Measurements from ENCODE around the gene ZNF132.
"Not testable (repeated sequence)": the region's sequence is repeated elsewhere in the genome, so short reads cannot be mapped to it uniquely, and the experiment has no call there.

The ZNF132 gene

GRCh38 chr19:58473775-58474174, 33.8 kb upstream of the ZNF132 start:
- Mint-ChIP-seq H3K9me3 (no peaks in the 10 kb centered on the region), H3K4me1 (peaks cover 24% of the 10 kb centered on the region), H3K27ac (peak overlapping the region; percentile 64), H3K36me3 (peaks cover 71% of the 10 kb centered on the region), H3K4me3 (peak overlapping the region; percentile 80)
- ATAC-seq: no peak
- no peak for DNase-seq (ENCODE audit: low spot score in 2 of 2)

GRCh38 chr19:58471736-58472135, 31.8 kb upstream of the ZNF132 start:
- Mint-ChIP-seq H3K4me3 (no peak overlapping the region), H3K9me3 (no peaks in the 10 kb centered on the region), H3K36me3 (peaks cover 69% of the 10 kb centered on the region), H3K4me1 (peaks cover 36% of the 10 kb centered on the region), H3K27ac (no peak overlapping the region)
- ATAC-seq (no peak), DNase-seq (ENCODE audit: low spot score in 2 of 2) (no peak)

- peaks cover 39% of the 10 kb centered on the region for H3K4me1 Mint-ChIP-seq
- H3K4me3 Mint-ChIP-seq; H3K9me3 Mint-ChIP-seq; DNase-seq (ENCODE audit: low spot score in 2 of 2); H3K27ac Mint-ChIP-seq; ATAC-seq: not testable (repeated sequence)
- H3K36me3 Mint-ChIP-seq: peaks cover 64% of the 10 kb centered on the region
These were observed 31.0 kb upstream of the ZNF132 start for GRCh38 chr19:58470837-58471543.

- Mint-ChIP-seq H3K4me3 (peak overlapping the region; percentile 87), H3K36me3 (peaks cover 51% of the 10 kb centered on the region), H3K9me3 (no peaks in the 10 kb centered on the region), H3K27ac (no peak overlapping the region), H3K4me1 (peaks cover 25% of the 10 kb centered on the region)
- no peak for DNase-seq (ENCODE audit: low spot score in 2 of 2)
- no peak for ATAC-seq
These were observed 29.5 kb upstream of the ZNF132 start for GRCh38 chr19:58469241-58470013.

GRCh38 chr19:58468216-58468839, 28.4 kb upstream of the ZNF132 start:
- ATAC-seq: no peak
- peaks cover 40% of the 10 kb centered on the region for H3K36me3 Mint-ChIP-seq

GRCh38 chr19:58466760-58467589, 27.0 kb upstream of the ZNF132 start, which contains the start of gene ZNF324:
Gene ZNF324 (plus strand): TSS chr19:58467080. CDS start chr19:58469186, 2,106 bp downstream.
- DNase-seq (ENCODE audit: low spot score in 2 of 2) (peak; percentile 90 to 98), ATAC-seq (peak; percentile 97)
- peaks cover 24% of the 10 kb centered on the region for H3K4me1 Mint-ChIP-seq
- no peaks in the 10 kb centered on the region for H3K9me3 Mint-ChIP-seq
- H3K27ac Mint-ChIP-seq: peak within 1 kb of the TSS; percentile 83
- peaks cover 26% of the 10 kb centered on the region for H3K36me3 Mint-ChIP-seq
- peak within 1 kb of the TSS; percentile 87 for H3K4me3 Mint-ChIP-seq

More at GRCh38 chr19:58468216-58468839, 28.4 kb upstream of the ZNF132 start:
- peaks cover 24% of the 10 kb centered on the region for H3K4me1 Mint-ChIP-seq
- no peaks in the 10 kb centered on the region for H3K9me3 Mint-ChIP-seq
- H3K4me3 Mint-ChIP-seq: peak overlapping the region; percentile 87
- peak overlapping the region; percentile 76 for H3K27ac Mint-ChIP-seq
- no peak for DNase-seq (ENCODE audit: low spot score in 2 of 2)

- H3K4me3 Mint-ChIP-seq: peak overlapping the region; percentile 87
- H3K27ac Mint-ChIP-seq: peak overlapping the region; percentile 83
- H3K4me1 Mint-ChIP-seq: peaks cover 24% of the 10 kb centered on the region
- no peak for DNase-seq (ENCODE audit: low spot score in 2 of 2)
- ATAC-seq: peak; percentile 9
- H3K36me3 Mint-ChIP-seq: peaks cover 21% of the 10 kb centered on the region
- H3K9me3 Mint-ChIP-seq: no peaks in the 10 kb centered on the region
These were observed 26.3 kb upstream of the ZNF132 start for GRCh38 chr19:58466089-58466759.

- DNase-seq (ENCODE audit: low spot score in 2 of 2): no peak
- no peak overlapping the region for H3K4me3 Mint-ChIP-seq
- no peaks in the 10 kb centered on the region for H3K9me3 Mint-ChIP-seq
- H3K27ac Mint-ChIP-seq: no peak overlapping the region
- peaks cover 7% of the 10 kb centered on the region for H3K36me3 Mint-ChIP-seq
- ATAC-seq: no peak
- H3K4me1 Mint-ChIP-seq: no peaks in the 10 kb centered on the region
These were observed 20.1 kb upstream of the ZNF132 start for GRCh38 chr19:58460039-58460438.

- H3K4me3 Mint-ChIP-seq: no peak overlapping the region
- peaks cover 19% of the 10 kb centered on the region for H3K36me3 Mint-ChIP-seq
These were observed 16.2 kb upstream of the ZNF132 start for GRCh38 chr19:58456111-58456510.

GRCh38 chr19:58455306-58455705, 15.4 kb upstream of the ZNF132 start:
- Mint-ChIP-seq H3K9me3 (no peaks in the 10 kb centered on the region), H3K4me1 (peaks cover 32% of the 10 kb centered on the region), H3K36me3 (peaks cover 19% of the 10 kb centered on the region), H3K4me3 (no peak overlapping the region), H3K27ac (no peak overlapping the region)
- ATAC-seq: no peak
- no peak for DNase-seq (ENCODE audit: low spot score in 2 of 2)

More at GRCh38 chr19:58456111-58456510, 16.2 kb upstream of the ZNF132 start:
- ATAC-seq (no peak), DNase-seq (ENCODE audit: low spot score in 2 of 2) (no peak)
- H3K9me3 Mint-ChIP-seq: no peaks in the 10 kb centered on the region
- no peak overlapping the region for H3K27ac Mint-ChIP-seq
- H3K4me1 Mint-ChIP-seq: peaks cover 26% of the 10 kb centered on the region

GRCh38 chr19:58453743-58454142, 13.8 kb upstream of the ZNF132 start:
- H3K4me3 Mint-ChIP-seq: no peak overlapping the region
- ATAC-seq (no peak), DNase-seq (ENCODE audit: low spot score in 2 of 2) (no peak)
- peak overlapping the region; percentile 42 for H3K27ac Mint-ChIP-seq
- H3K9me3 Mint-ChIP-seq: no peaks in the 10 kb centered on the region
- peaks cover 19% of the 10 kb centered on the region for H3K36me3 Mint-ChIP-seq
- peaks cover 32% of the 10 kb centered on the region for H3K4me1 Mint-ChIP-seq

GRCh38 chr19:58451358-58452101, 11.6 kb upstream of the ZNF132 start, which contains the start of gene ZNF324B:
Gene ZNF324B (plus strand): TSS chr19:58451622. CDS start chr19:58453702, 2,080 bp downstream.
- Mint-ChIP-seq H3K4me1 (peaks cover 38% of the 10 kb centered on the region), H3K27ac (peak within 1 kb of the TSS; percentile 85), H3K36me3 (peaks cover 18% of the 10 kb centered on the region), H3K9me3 (peaks cover 6% of the 10 kb centered on the region), H3K4me3 (peak within 1 kb of the TSS; percentile 84)
- DNase-seq (ENCODE audit: low spot score in 2 of 2): peak; percentile 89 to 96
- peak; percentile 98 for ATAC-seq

GRCh38 chr19:58450856-58451357, 11.0 kb upstream of the ZNF132 start:
- DNase-seq (ENCODE audit: low spot score in 2 of 2) (no peak), ATAC-seq (no peak)
- Mint-ChIP-seq H3K36me3 (peaks cover 14% of the 10 kb centered on the region), H3K27ac (peak overlapping the region; percentile 85), H3K4me1 (peaks cover 38% of the 10 kb centered on the region), H3K4me3 (peak overlapping the region; percentile 84), H3K9me3 (peaks cover 6% of the 10 kb centered on the region)
